ENCODE data around the gene TMTC2.

The TMTC2 gene

GRCh38 chr12:82694970-82695369 lies 8.3 kb downstream of the TMTC2 start:
- Histone ChIP-seq H2AFZ (ENCODE audit: low read depth, low read length) (no peak overlapping the region), H3K4me2 (ENCODE audit: low read length) (no peak overlapping the region), H3K27ac (ENCODE audit: low read length) (no peak overlapping the region)

GRCh38 chr12:82695531-82695930 lies 8.8 kb downstream of the TMTC2 start:
- Histone ChIP-seq H3K9ac (ENCODE audit: low read length) (no peak overlapping the region), H3K79me2 (ENCODE audit: low read length) (no peaks in the 10 kb centered on the region), H3K27ac (ENCODE audit: low read length) (no peak overlapping the region), H3K4me3 (ENCODE audit: low read length) (no peak overlapping the region), H3K4me1 (ENCODE audit: low read length) (no peaks in the 10 kb centered on the region), H4K20me1 (ENCODE audit: insufficient read depth, low read length) (no peaks in the 10 kb centered on the region), H2AFZ (ENCODE audit: low read depth, low read length) (no peak overlapping the region), H3K36me3 (replicated peaks; ENCODE audit: low read depth, low read length) (no peaks in the 10 kb centered on the region), H3K4me2 (ENCODE audit: low read length) (no peak overlapping the region), H3K27me3 (ENCODE audit: low read depth, low read length) (no peaks in the 10 kb centered on the region), H3K9me3 (ENCODE audit: insufficient read depth, low read length) (no peaks in the 10 kb centered on the region)
- TF ChIP-seq CTCF (IDR thresholded peaks at IDR 0.05; ENCODE audit: low read depth, low read length) (no peak), EZH2phosphoT487 (IDR thresholded peaks at IDR 0.05; ENCODE audit: low read depth) (no peak)

More at GRCh38 chr12:82694970-82695369, 8.3 kb downstream of the TMTC2 start:
- H3K27me3 ChIP-seq (ENCODE audit: low read depth, low read length), result no peaks in the 10 kb centered on the region
- H3K4me3 ChIP-seq (ENCODE audit: low read length), result no peak overlapping the region
- no peaks in the 10 kb centered on the region for H3K79me2 ChIP-seq (ENCODE audit: low read length)
- no peak overlapping the region for H3K9ac ChIP-seq (ENCODE audit: low read length)
- no peaks in the 10 kb centered on the region for H3K4me1 ChIP-seq (ENCODE audit: low read length)
- no peaks in the 10 kb centered on the region for H3K9me3 ChIP-seq (ENCODE audit: insufficient read depth, low read length)
- no peaks in the 10 kb centered on the region for H4K20me1 ChIP-seq (ENCODE audit: insufficient read depth, low read length)
- no peaks in the 10 kb centered on the region for H3K36me3 ChIP-seq (replicated peaks; ENCODE audit: low read depth, low read length)
- TF ChIP-seq CTCF (IDR thresholded peaks at IDR 0.05; ENCODE audit: low read depth, low read length), result no peak
- TF ChIP-seq EZH2phosphoT487 (IDR thresholded peaks at IDR 0.05; ENCODE audit: low read depth), result no peak

DNA sequence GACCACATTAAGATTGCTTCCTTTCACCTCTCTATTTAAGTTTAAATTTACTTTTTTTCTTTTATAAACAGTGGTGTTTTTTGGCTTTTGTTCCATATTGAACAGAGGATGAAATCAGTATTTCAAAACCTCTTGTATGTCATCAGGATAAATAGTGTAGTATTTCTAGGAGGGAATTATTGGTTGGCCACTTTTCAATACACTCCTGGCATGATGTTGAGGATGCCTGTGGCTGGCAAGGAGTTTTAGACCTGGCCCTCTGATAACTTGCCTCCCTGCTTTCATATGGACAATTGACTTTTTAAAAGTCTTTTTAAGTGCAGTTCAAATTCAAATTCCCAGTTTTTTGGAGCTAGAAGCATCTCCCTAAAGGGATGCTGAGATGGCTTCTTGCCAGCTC lies 9.8 kb downstream of the TMTC2 start:
- Histone ChIP-seq H3K4me3 (ENCODE audit: low read length) (no peak overlapping the region), H3K4me1 (ENCODE audit: low read length) (no peaks in the 10 kb centered on the region), H3K36me3 (replicated peaks; ENCODE audit: low read depth, low read length) (no peaks in the 10 kb centered on the region), H3K9me3 (ENCODE audit: insufficient read depth, low read length) (no peaks in the 10 kb centered on the region), H3K79me2 (ENCODE audit: low read length) (no peaks in the 10 kb centered on the region), H3K27ac (ENCODE audit: low read length) (no peak overlapping the region), H3K4me2 (ENCODE audit: low read length) (no peak overlapping the region), H2AFZ (ENCODE audit: low read depth, low read length) (no peak overlapping the region), H3K9ac (ENCODE audit: low read length) (no peak overlapping the region), H3K27me3 (ENCODE audit: low read depth, low read length) (no peaks in the 10 kb centered on the region), H4K20me1 (ENCODE audit: insufficient read depth, low read length) (no peaks in the 10 kb centered on the region)
- TF ChIP-seq CTCF (IDR thresholded peaks at IDR 0.05; ENCODE audit: low read depth, low read length) (no peak), EZH2phosphoT487 (IDR thresholded peaks at IDR 0.05; ENCODE audit: low read depth) (no peak)

DNA sequence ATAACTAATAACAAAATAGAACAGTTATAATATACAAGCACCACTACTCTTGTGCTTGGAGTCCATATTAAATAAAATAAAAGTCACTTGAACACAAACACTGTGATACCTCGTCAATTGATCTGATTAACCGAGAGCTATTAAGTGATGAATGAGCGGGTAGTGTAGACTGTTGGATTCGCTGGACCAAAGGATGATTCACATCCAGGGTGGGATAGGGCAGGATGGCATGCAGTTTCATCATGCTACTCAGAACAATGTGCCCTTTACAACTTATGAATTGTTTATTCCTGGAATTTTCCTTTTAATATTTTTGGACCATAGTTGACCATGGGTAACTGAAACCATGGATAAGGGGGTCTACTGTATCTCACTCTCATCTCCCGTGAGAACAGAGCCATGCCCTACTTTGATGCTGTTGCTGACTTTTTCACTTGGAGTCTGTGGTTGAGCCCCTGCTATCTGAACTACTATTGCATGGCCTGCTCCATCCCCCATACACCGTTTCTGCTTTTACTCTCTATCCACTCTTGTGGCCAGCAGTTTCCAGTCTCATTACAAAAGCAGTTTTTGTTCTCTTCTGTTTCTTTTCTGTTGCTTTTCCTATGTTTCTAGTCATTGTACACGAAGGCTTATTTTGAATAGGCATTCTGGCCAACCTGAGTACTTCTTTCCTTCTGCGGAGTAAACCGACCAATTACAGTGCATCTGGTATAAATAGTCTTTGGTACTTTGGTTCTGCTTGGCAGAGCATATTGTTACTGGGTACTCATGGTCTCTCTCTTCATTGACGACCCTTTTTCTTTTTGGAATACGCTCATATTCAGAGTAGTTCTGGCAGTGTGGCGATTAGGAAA lies 12.2 kb downstream of the TMTC2 start:
- H4K20me1 ChIP-seq (ENCODE audit: insufficient read depth, low read length), result no peaks in the 10 kb centered on the region
- H3K4me1 ChIP-seq (ENCODE audit: low read length), result no peaks in the 10 kb centered on the region
- no peaks in the 10 kb centered on the region for H3K27me3 ChIP-seq (ENCODE audit: low read depth, low read length)
- H3K9me3 ChIP-seq (ENCODE audit: insufficient read depth, low read length), result no peaks in the 10 kb centered on the region
- TF ChIP-seq CTCF (IDR thresholded peaks at IDR 0.05; ENCODE audit: low read depth, low read length) (no peak), EZH2phosphoT487 (IDR thresholded peaks at IDR 0.05; ENCODE audit: low read depth) (no peak)
- no peak overlapping the region for H3K4me3 ChIP-seq (ENCODE audit: low read length)
- H3K9ac ChIP-seq (ENCODE audit: low read length), result no peak overlapping the region
- H2AFZ ChIP-seq (ENCODE audit: low read depth, low read length), result no peak overlapping the region
- H3K79me2 ChIP-seq (ENCODE audit: low read length), result no peaks in the 10 kb centered on the region
- no peak overlapping the region for H3K27ac ChIP-seq (ENCODE audit: low read length)
- H3K4me2 ChIP-seq (ENCODE audit: low read length), result no peak overlapping the region
- H3K36me3 ChIP-seq (replicated peaks; ENCODE audit: low read depth, low read length), result no peaks in the 10 kb centered on the region
